Measurements from ENCODE around the gene PALD1.

- TF ChIP-seq POLR2A (IDR thresholded peaks at IDR 0.05) (no peak), CTCF (IDR thresholded peaks at IDR 0.05) (no peak)
Observed at GRCh38 chr10:70540789-70541360, 62.3 kb downstream of the PALD1 start.

All from lower leg skin (tissue), 3 donors.